ENCODE measurements around the gene CTSG.
"Not testable (repeated sequence)": the region's sequence is repeated elsewhere in the genome, so short reads cannot be mapped to it uniquely, and the experiment has no call there.

CTSG gene

GRCh38 chr14:24534286-24534685, 41.8 kb downstream of the CTSG start:
- H3K9ac ChIP-seq (ENCODE audit: low read depth, low read length), result no peak overlapping the region
- no peaks in the 10 kb centered on the region for H3K4me1 ChIP-seq (ENCODE audit: control insufficient read depth, insufficient read depth, low read length)
- H3K4me3 ChIP-seq (ENCODE audit: low read depth, low read length), result no peak overlapping the region
- H3K27me3 ChIP-seq (ENCODE audit: control insufficient read depth, insufficient read depth, low read length), result no peaks in the 10 kb centered on the region
- no peaks in the 10 kb centered on the region for H3K36me3 ChIP-seq (ENCODE audit: control insufficient read depth, insufficient read depth, low read length)
- H3K9me3 ChIP-seq (ENCODE audit: control insufficient read depth, insufficient read depth, low read length), result no peaks in the 10 kb centered on the region

GRCh38 chr14:24525877-24526620, 50.0 kb downstream of the CTSG start:
- H3K36me3 ChIP-seq (ENCODE audit: control insufficient read depth, insufficient read depth, low read length); H3K27me3 ChIP-seq (ENCODE audit: control insufficient read depth, insufficient read depth, low read length); H3K9ac ChIP-seq (ENCODE audit: low read depth, low read length); H3K9me3 ChIP-seq (ENCODE audit: control insufficient read depth, insufficient read depth, low read length); H3K4me3 ChIP-seq (ENCODE audit: low read depth, low read length); H3K4me1 ChIP-seq (ENCODE audit: control insufficient read depth, insufficient read depth, low read length): not testable (repeated sequence)
